NCI-H1048 (cell line): Measurements from ENCODE around the gene MANBA.

Source experiments
- DNase-seq: peaks from one replicate; lab custom pipeline; 2025; lab: John Stamatoyannopoulos, UW

Gene MANBA

DNA sequence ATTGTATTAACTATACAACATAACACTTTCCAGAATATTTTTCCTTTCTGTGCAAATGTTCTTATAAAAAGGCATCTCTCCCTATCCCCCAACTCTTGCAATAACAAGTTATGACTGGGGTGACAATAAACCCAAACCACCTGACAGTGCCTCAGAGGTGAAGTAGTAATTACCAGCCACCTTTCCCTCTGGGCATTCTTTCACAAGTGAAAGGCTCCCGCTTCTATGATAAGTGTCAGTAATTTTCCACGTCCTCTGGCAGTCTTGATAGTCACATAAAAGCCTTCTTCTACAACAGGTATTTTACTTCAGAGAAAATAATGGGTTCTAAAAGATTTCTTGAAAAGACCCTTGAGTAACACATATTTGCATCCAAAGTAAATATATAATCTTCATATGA is 82.7 kb downstream of the MANBA start:
- DNase-seq: no peak

DNA sequence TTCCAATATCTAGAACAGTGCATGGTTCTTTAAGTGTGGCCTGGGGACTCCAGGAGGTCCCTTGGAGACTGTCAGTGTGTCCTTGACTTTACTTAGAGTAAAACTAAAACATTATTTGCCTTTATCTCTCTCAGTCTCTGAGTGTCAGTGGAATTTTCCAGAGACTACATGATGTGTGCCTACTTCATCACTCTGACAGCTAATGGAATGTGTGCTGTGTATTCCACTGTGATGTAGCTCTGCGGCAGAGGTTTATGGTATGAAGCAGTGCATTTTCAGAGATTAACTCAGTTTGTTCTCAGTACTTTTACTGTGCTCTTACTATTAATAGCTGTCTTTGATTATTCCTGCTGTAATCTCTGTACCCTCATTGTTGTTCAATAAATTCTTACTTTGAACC is 85.6 kb downstream of the MANBA start:
- DNase-seq: no peak

DNA sequence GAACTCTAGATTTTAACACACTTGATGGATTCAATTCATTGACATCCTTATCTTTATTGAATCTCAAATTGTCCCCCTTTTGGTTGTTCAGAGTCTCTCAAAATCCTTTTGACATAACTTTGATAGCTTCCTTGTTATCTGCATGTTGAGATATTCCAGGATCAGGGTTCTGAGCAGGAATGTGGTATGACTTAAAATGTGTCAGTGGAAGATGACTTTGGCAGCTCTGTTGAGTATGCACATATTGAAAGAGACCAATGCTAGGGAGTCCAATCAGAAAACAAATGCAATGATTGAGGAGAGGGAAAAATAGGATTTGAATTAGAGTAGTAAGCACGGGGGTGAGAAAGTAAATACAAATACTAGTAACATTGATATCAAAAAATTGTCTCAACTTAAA is 93.8 kb downstream of the MANBA start:
- no peak for DNase-seq

- no peak for DNase-seq
Observed at GRCh38 chr4:102665527-102665926, 95.2 kb downstream of the MANBA start.

DNA sequence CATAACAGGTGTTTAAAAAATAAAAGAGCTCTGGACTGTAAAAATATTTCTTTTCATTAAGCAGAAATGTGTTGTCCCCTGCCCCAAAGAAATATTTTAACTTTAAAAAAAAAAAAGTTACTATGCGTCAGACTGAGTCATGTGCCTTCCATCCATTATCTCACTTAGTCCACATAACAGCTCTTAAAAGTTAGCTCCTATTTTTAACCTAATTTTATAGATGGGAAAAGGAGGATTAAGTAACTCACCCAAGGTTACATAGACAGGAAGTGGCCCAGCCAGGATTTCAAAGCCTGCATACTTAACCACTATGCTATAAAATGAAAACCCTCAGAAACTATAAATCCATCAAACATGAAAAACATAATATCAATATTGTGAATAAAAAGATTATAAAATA is 97.7 kb downstream of the MANBA start:
- no peak for DNase-seq

- no peak for DNase-seq
Observed at GRCh38 chr4:102657206-102657605, 103.6 kb downstream of the MANBA start.

GRCh38 chr4:102647117-102647516 is 113.7 kb downstream of the MANBA start:
- no peak for DNase-seq

DNA sequence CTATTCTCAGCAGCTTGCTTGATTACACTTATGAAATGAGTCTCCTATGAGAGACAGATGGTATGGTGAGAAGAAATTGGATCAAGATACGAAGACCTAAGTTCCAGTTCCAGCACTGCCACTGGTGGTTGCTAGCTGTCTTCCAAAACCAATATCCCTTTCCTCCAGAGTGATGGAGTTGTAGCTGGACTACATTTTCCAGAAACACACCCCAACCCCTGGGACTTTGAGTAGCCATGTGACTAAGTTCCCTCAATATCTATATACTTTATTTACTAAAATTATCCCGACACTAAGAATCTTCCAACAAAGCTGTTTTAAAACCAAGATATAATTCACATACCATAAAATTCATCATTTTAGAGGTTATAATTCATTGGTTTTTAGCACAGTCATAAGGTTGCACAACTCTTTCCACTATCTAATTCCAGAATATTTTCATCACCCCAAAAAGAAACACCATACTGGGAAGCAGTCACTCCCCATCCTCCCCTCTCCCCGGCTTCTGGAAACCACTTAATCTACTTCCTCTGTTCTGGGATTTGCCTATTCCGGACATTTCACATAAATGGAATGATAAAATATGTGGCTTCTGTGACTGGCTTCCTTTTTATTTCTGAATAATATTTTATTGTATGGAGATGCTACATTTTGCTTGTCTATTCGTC is 118.0 kb downstream of the MANBA start:
- DNase-seq: no peak

DNA sequence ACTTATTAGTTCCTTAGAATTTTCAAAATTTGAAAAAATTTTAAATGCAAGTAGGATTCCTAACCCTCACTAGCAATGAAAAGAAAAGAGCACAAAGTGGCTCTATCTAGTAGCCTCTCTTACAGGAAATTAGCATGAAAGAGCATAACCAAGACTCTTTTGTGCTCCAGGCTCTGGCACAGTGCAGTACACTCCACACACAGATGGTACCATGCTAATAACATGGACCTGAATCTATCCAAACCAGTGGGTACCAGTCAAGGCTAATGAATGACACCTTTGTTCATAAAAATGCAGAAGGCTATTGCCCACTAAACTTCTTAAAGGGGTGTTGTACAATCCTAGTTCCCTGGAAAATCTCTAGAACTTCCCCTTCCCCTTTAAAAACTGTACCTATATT is 119.0 kb downstream of the MANBA start:
- no peak for DNase-seq

DNA sequence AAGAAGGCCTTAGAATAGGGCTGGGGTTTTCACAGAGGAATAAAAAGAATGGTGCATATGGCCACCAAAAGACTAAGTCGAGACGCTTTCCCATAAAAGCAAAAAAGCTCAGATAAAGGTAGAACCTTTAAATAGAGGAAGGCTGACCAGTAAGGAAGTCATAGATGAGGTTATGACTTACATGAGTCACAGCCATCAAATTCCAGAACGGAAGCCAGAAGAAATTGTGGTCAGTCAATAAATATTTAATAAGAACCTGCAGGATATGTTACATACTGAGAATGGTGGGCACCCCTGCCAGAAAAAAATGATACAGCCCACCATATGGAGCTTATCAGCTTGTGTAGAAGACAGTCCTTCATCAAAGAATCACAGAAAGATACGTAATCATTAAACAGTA is 120.1 kb downstream of the MANBA start:
- DNase-seq: no peak

- DNase-seq: no peak
Observed at GRCh38 chr4:102639598-102639997, 121.2 kb downstream of the MANBA start.

GRCh38 chr4:102638621-102639020 is 122.1 kb downstream of the MANBA start:
- no peak for DNase-seq

DNA sequence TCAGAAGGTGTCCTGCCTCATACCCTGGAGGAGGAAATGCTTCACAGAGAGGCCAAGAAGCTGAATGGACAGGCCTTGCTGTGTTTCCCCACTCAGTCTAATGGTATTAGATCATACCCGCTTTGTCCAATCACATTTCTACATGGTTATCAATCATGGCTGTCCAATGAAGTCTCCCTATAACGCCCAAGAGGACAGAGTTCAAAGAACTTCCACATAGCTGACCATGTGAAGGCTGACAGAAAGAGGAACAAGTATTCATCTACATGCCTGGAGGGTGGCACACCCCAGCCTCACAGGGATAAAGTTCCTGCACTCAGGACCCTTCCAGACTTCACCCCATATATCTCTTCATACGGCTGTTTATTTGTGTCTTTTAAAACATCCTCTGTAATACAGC is 123.4 kb downstream of the MANBA start:
- DNase-seq: no peak

- DNase-seq: no peak
Observed at GRCh38 chr4:102633100-102633499, 127.7 kb downstream of the MANBA start.

DNA sequence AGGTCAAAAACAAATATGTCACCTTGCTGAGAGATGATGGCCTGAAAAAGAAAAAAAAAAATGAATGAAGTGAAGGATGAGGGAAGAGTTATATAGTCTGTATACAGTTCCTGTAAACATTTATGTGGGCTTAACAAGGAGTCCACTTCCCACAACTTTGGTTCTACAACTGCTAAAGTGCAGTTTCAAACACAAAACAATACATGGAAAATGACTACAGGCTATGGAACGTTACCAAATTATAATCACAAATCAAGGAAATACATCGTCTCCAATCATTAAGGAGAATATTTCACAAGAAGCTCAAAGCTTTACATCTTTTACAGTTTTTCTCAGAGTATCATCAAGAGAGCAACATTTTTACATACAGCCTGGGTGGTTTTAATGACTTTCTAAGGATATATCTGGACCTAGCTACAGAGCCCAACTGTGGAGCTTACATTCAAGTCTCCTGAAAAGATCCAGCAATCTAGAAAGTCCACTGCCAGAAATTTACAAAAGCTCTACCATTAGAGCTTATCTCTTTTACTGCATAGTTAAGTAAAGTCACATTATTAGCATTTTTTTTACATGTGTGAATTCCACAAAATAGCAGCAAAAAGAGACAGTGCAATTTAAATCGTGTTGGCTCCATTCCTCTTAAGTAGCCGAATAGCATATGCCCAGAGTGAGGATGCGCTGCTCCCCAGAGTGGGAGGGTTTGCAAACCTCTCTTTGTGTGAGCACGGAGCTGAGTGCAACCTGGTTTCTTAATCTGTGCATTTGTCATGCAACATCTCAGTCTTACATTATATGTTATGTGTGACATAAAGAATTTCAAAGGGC is 128.3 kb downstream of the MANBA start:
- DNase-seq: no peak

DNA sequence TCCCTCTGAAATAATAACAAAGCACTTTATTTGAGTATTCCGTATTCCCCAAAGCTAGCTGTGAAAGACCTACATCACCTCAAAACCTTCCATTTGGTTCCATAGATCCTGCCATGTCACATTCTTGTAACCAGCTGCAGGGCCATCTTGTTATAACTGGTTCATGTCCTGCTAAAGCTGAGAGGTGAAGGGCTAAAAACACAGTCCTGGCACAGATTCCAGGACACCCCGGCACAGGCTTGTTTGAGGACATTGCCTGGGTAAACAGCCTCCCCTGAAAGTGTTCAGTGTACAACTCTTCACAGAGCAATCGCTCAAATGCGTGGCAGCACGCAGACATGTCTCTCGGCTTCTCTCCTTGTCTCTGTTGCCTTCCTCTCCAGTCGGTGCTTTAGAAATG is 129.2 kb downstream of the MANBA start:
- DNase-seq: no peak

- DNase-seq: no peak
Observed at GRCh38 chr4:102629673-102630072, 131.1 kb downstream of the MANBA start.

GRCh38 chr4:102627831-102628523 is 132.8 kb downstream of the MANBA start:
- DNase-seq: no peak

- no peak for DNase-seq
Observed at GRCh38 chr4:102625232-102625930, 135.4 kb downstream of the MANBA start.

DNA sequence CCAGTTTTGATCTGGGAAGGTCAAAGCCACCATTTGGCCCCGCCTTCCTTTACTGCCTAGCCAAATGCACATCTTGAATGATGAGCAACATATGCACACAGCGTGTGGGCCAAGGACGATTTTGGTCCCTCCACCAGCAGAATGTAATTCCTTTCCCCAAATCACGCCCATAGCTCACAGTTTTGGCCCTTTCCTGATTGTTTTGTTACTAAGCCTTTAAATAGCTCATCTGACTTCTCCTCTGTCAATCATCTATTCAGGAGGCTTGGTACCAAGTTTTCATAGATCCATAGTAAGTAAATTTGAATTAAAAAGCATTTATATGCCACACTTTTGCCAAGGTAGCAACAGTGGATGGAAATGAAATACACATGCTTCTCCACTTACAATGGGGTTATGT is 136.3 kb downstream of the MANBA start:
- no peak for DNase-seq

DNA sequence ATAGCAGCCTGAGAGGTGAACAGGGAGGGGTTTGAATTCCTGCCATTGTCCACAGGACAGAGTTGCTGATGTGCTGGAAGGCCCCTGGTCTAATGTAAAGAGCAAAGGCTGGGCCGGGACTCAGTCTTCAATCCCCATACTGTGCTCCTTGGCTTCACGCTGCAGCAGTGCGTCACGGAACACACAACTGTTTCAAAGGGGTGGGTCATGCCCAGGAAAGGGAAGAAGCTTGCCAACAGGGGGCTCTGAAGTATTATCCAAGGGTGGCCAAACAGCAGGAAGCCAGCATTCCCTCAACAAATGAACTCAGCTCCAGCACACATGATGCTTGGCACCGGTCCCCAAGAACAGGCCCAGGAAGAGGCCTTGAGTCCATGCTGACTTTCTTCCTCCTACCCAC is 137.1 kb downstream of the MANBA start:
- DNase-seq: no peak

GRCh38 chr4:102620697-102621497 is 139.9 kb downstream of the MANBA start:
- DNase-seq: peak; percentile 27
